ENCODE measurements around the gene MLIP.
"Not testable (repeated sequence)": the region's sequence is repeated elsewhere in the genome, so short reads cannot be mapped to it uniquely, and the experiment has no call there.

MLIP gene

GRCh38 chr6:54073487-54073886, 37.8 kb upstream of the MLIP start:
- no peak overlapping the region for H3K4me3 ChIP-seq (ENCODE audit: low read depth, low read length)
- TF ChIP-seq MYC (IDR thresholded peaks at IDR 0.05; ENCODE audit: low read depth, low read length), result no peak
- TF ChIP-seq MAX (IDR thresholded peaks at IDR 0.05; ENCODE audit: low read depth, low read length), result no peak
- TF ChIP-seq CTCF (IDR thresholded peaks at IDR 0.05; ENCODE audit: low read depth, low read length), result no peak
- TF ChIP-seq POLR2A (IDR thresholded peaks at IDR 0.05; ENCODE audit: extremely low read depth, insufficient read length), result no peak
- DNase-seq (ENCODE audit: low read depth), result no peak

- DNase-seq (ENCODE audit: low read depth), result no peak
- H3K4me3 ChIP-seq (ENCODE audit: low read depth, low read length), result no peak overlapping the region
- TF ChIP-seq MAX (IDR thresholded peaks at IDR 0.05; ENCODE audit: low read depth, low read length) (no peak), CTCF (IDR thresholded peaks at IDR 0.05; ENCODE audit: low read depth, low read length) (no peak)
Measured at GRCh38 chr6:54074109-54074508, 37.1 kb upstream of the MLIP start.

- no peak for TF ChIP-seq CTCF (IDR thresholded peaks at IDR 0.05; ENCODE audit: low read depth, low read length)
- TF ChIP-seq POLR2A (IDR thresholded peaks at IDR 0.05; ENCODE audit: extremely low read depth, insufficient read length), result no peak
- TF ChIP-seq MYC (IDR thresholded peaks at IDR 0.05; ENCODE audit: low read depth, low read length), result no peak
- no peak for DNase-seq (ENCODE audit: low read depth)
- no peak overlapping the region for H3K4me3 ChIP-seq (ENCODE audit: low read depth, low read length)
Measured at GRCh38 chr6:54074578-54075195, 36.6 kb upstream of the MLIP start.

- TF ChIP-seq MYC (IDR thresholded peaks at IDR 0.05; ENCODE audit: low read depth, low read length), result no peak
- TF ChIP-seq MAX (IDR thresholded peaks at IDR 0.05; ENCODE audit: low read depth, low read length), result no peak
- TF ChIP-seq CTCF (IDR thresholded peaks at IDR 0.05; ENCODE audit: low read depth, low read length), result no peak
- H3K4me3 ChIP-seq (ENCODE audit: low read depth, low read length), result no peak overlapping the region
- no peak for DNase-seq (ENCODE audit: low read depth)
Measured at GRCh38 chr6:54076159-54076789, 35.0 kb upstream of the MLIP start.

GRCh38 chr6:54081499-54081898, 29.7 kb upstream of the MLIP start:
- H3K4me3 ChIP-seq (ENCODE audit: low read depth, low read length); DNase-seq (ENCODE audit: low read depth): not testable (repeated sequence)

- H3K4me3 ChIP-seq (ENCODE audit: low read depth, low read length), result no peak overlapping the region
- TF ChIP-seq MAX (IDR thresholded peaks at IDR 0.05; ENCODE audit: low read depth, low read length) (no peak), POLR2A (IDR thresholded peaks at IDR 0.05; ENCODE audit: extremely low read depth, insufficient read length) (no peak), MYC (IDR thresholded peaks at IDR 0.05; ENCODE audit: low read depth, low read length) (no peak)
- no peak for DNase-seq (ENCODE audit: low read depth)
Measured at GRCh38 chr6:54083287-54083686, 28.0 kb upstream of the MLIP start.

- H3K4me3 ChIP-seq (ENCODE audit: low read depth, low read length), result no peak overlapping the region
- no peak for DNase-seq (ENCODE audit: low read depth)
- TF ChIP-seq MYC (IDR thresholded peaks at IDR 0.05; ENCODE audit: low read depth, low read length) (no peak), POLR2A (IDR thresholded peaks at IDR 0.05; ENCODE audit: extremely low read depth, insufficient read length) (no peak), MAX (IDR thresholded peaks at IDR 0.05; ENCODE audit: low read depth, low read length) (no peak), CTCF (IDR thresholded peaks at IDR 0.05; ENCODE audit: low read depth, low read length) (no peak)
Measured at GRCh38 chr6:54084231-54084630, 27.0 kb upstream of the MLIP start.
